Lower leg skin (tissue), 4 donors: ENCODE data around the gene FASTKD3. TPM values are rescaled to one million over a fixed set of nuclear protein-coding genes. Genes with fewer than 3 reads are reported as not detected.
"Not testable (repeated sequence)": the region's sequence is repeated elsewhere in the genome, so short reads cannot be mapped to it uniquely, and the experiment has no call there.

ENCODE experiments used
- DNase-seq, 2 donors: peaks; one replicate each; pipeline ENCODE4 v3.0.0-alpha.2; 2019; ENCODE audit warnings: low spot score in 2 of 2
- H3K4me3 ChIP-seq: fragments of 200-600 bp; sonication (generic); 2 replicates; pipeline ENCODE4 v1.5.1; 2017; ENCODE audit warnings: mild to moderate bottlenecking, low read depth; ENCODE audit not compliant: poor library complexity, severe bottlenecking
- CTCF ChIP-seq, 3 donors: fragments of 450-650 bp; IDR thresholded peaks; one replicate each; pipeline ENCODE4 v1.5.1; 2016; ENCODE audit warnings: antibody characterized with exemption in 3 of 3, mild to moderate bottlenecking in 3 of 3, moderate library complexity in 2 of 3
- POLR2A ChIP-seq, 2 donors: fragments of 450-650 bp; IDR thresholded peaks; one replicate each; pipeline ENCODE4 v1.6.1; 2016 to 2017; ENCODE audit warnings: antibody characterized with exemption in 2 of 2, mild to moderate bottlenecking in 1 of 2, moderate library complexity in 1 of 2
- WGBS, 2 donors: methylation state at CpG; one replicate each; pipeline ENCODE4 v1.1.5; 2018; 5-methylcytosine and 5-hydroxymethylcytosine counted together
- intact Hi-C: fragments of 100-400 bp; cut with DNase I; formaldehyde crosslinking; loops from one replicate; pipeline ENCODE4 v1.15.0; 2023; ENCODE audit warnings: low total_unique reads
- total RNA-seq, 4 donors: library from RNA; depleted of rRNA; stranded (reverse); fragments of >200 nt; gene quantifications; one replicate each; pipeline ENCODE4 v1.1.0, GENCODE V29; 2016

Gene FASTKD3
- 10 to 100 TPM in 1 of 4 donors, 1 to 10 TPM in 3; 6.0 to 17.6 (median 8.4) TPM for total RNA-seq

- H3K4me3 ChIP-seq, result peak within 1 kb of the TSS; percentile 99
- peak; percentile 91 to 99 for DNase-seq
- intact Hi-C loops, result no loop called here
- 0% methylated on average over 40 to 76 of the region's 83 CpGs for WGBS, 2 donors
- TF ChIP-seq CTCF (IDR thresholded peaks at IDR 0.05) (no peak), POLR2A (IDR thresholded peaks at IDR 0.05) (no peak)
Measured at GRCh38 chr5:7868773-7869473, at the start of gene FASTKD3, which contains the start of gene MTRR. Gene FASTKD3 (minus strand): TSS chr5:7869031. CDS start chr5:7868083, 948 bp downstream. Gene MTRR (plus strand): TSS chr5:7869148. CDS start chr5:7870795, 1,647 bp downstream.

- no peak for DNase-seq
- intact Hi-C loops, result no loop called here
- no peak for TF ChIP-seq CTCF (IDR thresholded peaks at IDR 0.05)
- no peak for TF ChIP-seq POLR2A (IDR thresholded peaks at IDR 0.05)
- 62 to 79% methylated on average over 5 of the region's 5 CpGs for WGBS, 2 donors
- H3K4me3 ChIP-seq, result no peak overlapping the region
Measured at GRCh38 chr5:7917130-7918123, 48.6 kb upstream of the FASTKD3 start.

GRCh38 chr5:7916171-7916804 lies 47.5 kb upstream of the FASTKD3 start:
- 53 to 58% methylated on average over 6 of the region's 6 CpGs for WGBS, 2 donors
- intact Hi-C loops, result no loop called here
- TF ChIP-seq CTCF (IDR thresholded peaks at IDR 0.05) (no peak), POLR2A (IDR thresholded peaks at IDR 0.05) (no peak)

GRCh38 chr5:7911429-7911771 lies 42.6 kb upstream of the FASTKD3 start:
- intact Hi-C loops, H3K4me3 ChIP-seq, DNase-seq: not testable (repeated sequence)
- 83 to 84% methylated on average over 3 of the region's 3 CpGs for WGBS, 2 donors

More at GRCh38 chr5:7916171-7916804, 47.5 kb upstream of the FASTKD3 start:
- DNase-seq, result no peak
- H3K4me3 ChIP-seq, result no peak overlapping the region

- intact Hi-C loops, result no loop called here
- no peak for DNase-seq
- no peak overlapping the region for H3K4me3 ChIP-seq
- no peak for TF ChIP-seq POLR2A (IDR thresholded peaks at IDR 0.05)
- TF ChIP-seq CTCF (IDR thresholded peaks at IDR 0.05), result no peak
- 94 to 95% methylated on average over 2 of the region's 2 CpGs for WGBS, 2 donors
Measured at GRCh38 chr5:7910738-7911428, 42.1 kb upstream of the FASTKD3 start.
